GM23248 (cell line): ENCODE measurements around the gene TTC28.
"Not testable (repeated sequence)": the region's sequence is repeated elsewhere in the genome, so short reads cannot be mapped to it uniquely, and the experiment has no call there.

ENCODE experiments used
- EZH2 ChIP-seq: fragments of 200-600 bp; sonication (generic); IDR thresholded peaks from 2 replicates; pipeline ENCODE4 v1.6.1; 2018; ENCODE audit warnings: antibody characterized with exemption, mild to moderate bottlenecking; ENCODE audit not compliant: insufficient read depth, poor library complexity, severe bottlenecking
- EZH2phosphoT487 ChIP-seq: fragments of 200-600 bp; sonication (generic); IDR thresholded peaks from 2 replicates; pipeline ENCODE4 v1.6.1; 2018; ENCODE audit warnings: antibody characterized with exemption, moderate library complexity, mild to moderate bottlenecking, low read depth; ENCODE audit not compliant: insufficient read depth

- TF ChIP-seq EZH2, EZH2phosphoT487: not testable (repeated sequence)
These were observed 118.9 kb downstream of the TTC28 start for GRCh38 chr22:28560743-28561101.
